ENCODE results near the gene IL4I1.
"Not testable (repeated sequence)": the region's sequence is repeated elsewhere in the genome, so short reads cannot be mapped to it uniquely, and the experiment has no call there.

IL4I1 gene

DNA sequence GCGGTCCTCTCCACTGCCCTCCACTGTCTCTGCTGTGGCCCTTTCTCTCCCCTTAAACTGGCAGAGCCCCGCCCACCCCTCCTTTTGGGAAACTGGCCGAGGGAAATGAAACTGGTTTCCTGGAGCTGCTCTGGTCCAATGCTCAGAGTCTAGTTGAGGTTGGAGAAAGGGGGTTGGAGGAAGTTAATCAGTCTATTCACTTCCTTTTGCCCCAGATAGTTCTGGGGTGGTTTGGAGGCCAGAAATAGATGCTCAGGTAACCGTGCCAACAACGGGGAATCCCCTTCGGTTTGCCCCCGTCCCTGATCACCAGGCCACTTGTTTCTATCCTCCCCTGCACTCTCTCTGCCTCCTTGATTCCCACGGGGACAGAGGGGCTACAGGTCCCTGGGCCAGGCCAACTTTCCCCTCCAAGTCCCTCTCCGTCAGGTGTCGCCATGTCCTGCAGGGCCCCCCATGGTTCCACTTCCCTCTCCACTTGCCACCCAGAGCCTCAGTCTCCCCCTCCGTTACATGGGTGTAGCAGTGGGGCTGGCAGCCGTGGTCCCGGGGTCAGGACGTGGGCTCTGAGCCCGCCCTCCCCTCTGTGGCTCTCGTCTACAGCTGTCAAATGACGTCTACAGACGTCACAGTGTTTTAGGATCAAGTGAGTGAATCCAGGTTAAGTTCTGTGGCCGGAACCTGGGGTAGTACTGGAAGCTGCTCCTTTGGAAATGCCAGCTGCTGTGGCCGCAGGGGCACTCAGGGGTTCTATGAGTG lies at the start of gene IL4I1:
TSS of gene IL4I1 (minus strand) at position 25 of the 759 bp plus-strand sequence. CDS start 727 bp downstream, outside the sequence.
- peak; percentile 39 for DNase-seq (ENCODE audit: low read depth)

DNA sequence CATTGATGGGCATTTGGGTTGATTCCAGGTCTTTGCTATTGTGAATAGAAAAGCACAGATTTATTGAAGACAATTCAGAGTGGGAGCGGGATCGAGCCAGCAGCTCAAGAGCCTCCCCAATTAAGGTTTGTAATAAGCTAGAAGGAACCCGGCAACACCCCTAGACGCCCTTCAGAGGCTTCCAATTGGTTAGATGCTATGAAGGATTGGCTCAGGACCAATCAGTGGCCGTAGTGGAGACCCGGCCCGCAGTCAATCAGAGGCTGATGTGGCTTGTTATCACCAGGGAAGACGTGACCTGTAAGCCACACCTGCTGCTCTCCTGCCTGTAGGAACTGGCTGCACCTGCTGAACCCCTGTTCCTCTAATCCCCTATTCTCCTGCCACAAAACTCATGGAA lies 49.7 kb upstream of the IL4I1 start:
- DNase-seq (ENCODE audit: low read depth) = no peak

DNA sequence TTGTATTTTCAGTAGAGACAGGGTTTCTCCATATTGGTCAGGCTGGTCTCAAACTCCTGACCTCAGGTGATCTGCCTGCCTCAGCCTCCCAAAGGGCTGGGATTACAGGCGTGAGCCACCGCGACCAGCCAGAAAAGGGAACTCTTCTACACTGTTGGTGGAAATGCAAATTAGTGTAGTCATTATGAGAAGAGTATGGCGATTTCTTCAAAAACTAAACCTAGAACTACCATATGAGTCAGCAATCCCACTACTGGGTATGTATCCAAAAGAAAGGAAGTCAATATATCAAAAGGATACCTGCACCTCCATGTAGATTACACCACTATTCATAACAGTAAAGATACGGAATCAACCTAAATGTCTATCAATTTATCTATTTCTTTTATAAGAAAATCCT lies 47.9 kb upstream of the IL4I1 start:
- DNase-seq (ENCODE audit: low read depth) = not testable (repeated sequence)

- no peak for DNase-seq (ENCODE audit: low read depth)
Observed at GRCh38 chr19:49940482-49940791, 43.8 kb upstream of the IL4I1 start.

GRCh38 chr19:49939721-49940481 lies 43.2 kb upstream of the IL4I1 start:
- DNase-seq (ENCODE audit: low read depth) = no peak

DNA sequence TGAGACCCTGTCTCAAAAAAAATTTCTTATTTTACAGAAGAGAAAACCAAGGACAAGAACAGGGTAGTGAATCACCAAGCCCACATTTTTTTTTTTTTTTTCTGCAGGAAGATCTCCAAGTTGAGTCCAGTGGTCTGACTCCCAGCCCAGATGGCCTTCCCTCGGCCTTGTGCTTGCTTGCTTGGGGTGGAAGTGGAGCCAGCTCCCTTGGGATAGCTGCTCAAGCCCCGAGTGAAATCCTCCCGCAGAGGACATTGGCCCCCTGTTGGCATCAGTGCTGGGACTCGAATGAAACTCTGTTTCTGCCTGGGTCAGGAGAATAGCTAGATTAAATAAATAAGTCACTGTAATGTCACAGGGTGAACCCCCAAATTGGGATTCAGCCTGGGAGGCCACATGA lies 42.0 kb upstream of the IL4I1 start:
- no peak for DNase-seq (ENCODE audit: low read depth)

DNA sequence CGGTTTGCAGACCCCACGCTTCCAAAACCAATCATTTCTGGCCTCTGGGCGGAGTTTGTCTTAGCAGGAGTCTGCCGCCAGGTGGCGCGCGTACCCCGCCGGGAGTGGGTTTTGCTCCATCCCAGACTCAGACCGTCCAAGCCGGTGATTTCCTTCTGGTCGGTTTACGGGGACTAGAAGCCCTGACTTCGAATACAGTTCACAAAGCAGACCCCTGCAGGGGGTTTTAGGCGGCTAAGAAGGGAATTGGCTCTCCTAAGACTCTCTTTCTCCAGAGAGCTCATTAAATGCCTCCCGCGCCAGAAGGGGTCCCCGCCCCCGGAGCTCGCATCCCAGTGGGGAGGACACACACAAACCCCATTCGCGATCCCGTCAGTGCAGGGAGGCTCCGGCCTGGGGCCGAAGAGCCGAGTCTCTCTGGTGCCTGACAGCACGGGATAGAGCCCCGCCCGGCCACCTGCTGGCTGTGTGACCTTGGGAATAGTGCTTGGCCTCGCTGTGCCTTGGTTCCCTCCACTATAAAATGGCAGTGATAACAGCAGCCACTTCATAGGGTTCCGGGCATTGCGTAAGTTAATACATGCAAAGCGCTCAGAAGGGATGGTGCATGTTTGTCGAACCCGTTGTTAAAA lies 41.2 kb upstream of the IL4I1 start:
- peak; percentile 65 for DNase-seq (ENCODE audit: low read depth)

- DNase-seq (ENCODE audit: low read depth) = no peak
Observed at GRCh38 chr19:49936549-49936948, 39.9 kb upstream of the IL4I1 start.

GRCh38 chr19:49933643-49934042 lies 37.0 kb upstream of the IL4I1 start:
- DNase-seq (ENCODE audit: low read depth) = no peak

DNA sequence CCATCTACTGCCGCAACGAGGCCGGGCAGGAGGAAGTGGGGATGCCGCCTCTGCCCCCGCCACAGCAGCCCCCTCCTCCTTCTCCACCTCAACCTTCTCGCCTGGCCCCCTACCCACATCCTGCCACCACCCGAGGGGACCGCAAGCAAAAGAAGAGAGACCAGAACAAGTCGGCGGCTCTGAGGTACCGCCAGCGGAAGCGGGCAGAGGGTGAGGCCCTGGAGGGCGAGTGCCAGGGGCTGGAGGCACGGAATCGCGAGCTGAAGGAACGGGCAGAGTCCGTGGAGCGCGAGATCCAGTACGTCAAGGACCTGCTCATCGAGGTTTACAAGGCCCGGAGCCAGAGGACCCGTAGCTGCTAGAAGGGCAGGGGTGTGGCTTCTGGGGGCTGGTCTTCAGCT lies 36.0 kb upstream of the IL4I1 start:
- DNase-seq (ENCODE audit: low read depth) = no peak

DNA sequence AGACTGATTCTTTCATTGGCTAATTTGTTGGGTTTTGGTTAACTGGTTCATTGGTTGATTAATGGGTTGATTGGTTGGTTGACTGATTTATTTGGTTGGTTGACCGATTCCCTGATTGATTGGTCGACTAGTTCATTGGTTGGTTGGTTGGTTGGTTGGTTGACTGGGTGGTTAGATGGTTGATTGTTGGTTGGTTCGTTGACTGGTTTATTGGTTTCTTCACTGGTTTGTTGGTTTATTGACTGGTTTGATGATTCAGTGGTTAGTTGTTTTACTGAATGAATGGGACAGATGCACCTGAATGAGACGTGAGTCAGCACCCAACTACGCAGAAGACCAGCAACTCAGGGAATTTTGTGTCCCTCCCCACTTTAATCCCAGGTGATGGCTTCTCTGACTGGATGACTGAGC lies 35.4 kb upstream of the IL4I1 start:
- no peak for DNase-seq (ENCODE audit: low read depth)

DNA sequence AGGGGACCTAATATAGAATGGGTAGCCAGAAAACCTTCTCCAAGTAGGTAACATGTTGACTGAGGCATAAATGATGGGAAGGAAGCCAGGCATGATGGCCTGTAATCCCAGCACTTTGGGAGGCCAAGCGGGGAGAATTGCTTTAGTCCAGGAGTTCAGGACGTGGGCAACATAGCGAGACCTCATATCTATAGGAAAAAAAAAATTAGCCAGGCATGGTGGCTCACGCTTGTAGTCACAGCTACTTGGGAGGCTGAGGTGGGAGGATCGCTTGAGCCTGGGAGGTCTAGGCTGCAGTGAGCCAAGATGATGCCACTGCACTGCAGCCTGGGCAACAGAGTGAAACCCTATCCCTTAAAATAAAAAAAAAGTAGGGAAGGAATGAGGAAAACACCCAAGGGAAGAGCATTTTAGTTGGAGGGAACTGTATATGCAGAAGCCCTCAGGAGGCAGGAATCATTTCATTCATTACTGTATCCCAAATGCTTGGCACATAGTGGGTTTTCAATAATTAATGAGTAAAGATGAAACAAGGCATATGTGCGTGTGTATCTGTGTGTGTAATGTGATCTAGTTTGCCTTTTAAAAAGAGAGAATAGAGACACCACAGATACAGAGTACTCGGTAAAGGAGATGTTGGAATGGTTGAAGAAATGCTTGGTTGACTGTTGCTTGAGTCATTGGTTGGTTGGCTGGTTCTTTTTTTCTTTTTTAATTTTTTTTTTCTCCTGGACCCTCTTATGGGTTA lies 34.8 kb upstream of the IL4I1 start:
- no peak for DNase-seq (ENCODE audit: low read depth)

DNA sequence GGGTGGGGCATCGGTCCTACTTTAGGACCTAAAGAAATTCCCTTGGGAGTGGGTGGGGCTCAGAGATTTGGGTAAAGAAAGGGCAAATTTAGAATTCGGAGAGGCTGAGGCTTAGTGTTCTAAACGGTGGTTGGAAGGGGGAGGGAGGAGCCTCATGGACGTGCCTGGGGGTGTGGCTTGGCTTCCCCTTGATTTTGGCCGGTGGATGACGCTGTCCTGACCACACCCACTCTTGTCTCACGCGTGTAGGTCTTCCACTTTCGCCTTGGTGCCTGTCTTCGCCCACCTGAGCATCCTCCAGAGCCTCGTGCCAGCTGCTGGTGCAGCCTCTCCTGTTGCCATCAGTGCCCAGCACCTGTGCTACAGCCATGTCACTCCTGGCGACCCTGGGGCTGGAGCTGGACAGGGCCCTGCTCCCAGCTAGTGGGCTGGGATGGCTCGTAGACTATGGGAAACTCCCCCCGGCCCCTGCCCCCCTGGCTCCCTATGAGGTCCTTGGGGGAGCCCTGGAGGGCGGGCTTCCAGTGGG lies 33.9 kb upstream of the IL4I1 start:
- no peak for DNase-seq (ENCODE audit: low read depth)

DNA sequence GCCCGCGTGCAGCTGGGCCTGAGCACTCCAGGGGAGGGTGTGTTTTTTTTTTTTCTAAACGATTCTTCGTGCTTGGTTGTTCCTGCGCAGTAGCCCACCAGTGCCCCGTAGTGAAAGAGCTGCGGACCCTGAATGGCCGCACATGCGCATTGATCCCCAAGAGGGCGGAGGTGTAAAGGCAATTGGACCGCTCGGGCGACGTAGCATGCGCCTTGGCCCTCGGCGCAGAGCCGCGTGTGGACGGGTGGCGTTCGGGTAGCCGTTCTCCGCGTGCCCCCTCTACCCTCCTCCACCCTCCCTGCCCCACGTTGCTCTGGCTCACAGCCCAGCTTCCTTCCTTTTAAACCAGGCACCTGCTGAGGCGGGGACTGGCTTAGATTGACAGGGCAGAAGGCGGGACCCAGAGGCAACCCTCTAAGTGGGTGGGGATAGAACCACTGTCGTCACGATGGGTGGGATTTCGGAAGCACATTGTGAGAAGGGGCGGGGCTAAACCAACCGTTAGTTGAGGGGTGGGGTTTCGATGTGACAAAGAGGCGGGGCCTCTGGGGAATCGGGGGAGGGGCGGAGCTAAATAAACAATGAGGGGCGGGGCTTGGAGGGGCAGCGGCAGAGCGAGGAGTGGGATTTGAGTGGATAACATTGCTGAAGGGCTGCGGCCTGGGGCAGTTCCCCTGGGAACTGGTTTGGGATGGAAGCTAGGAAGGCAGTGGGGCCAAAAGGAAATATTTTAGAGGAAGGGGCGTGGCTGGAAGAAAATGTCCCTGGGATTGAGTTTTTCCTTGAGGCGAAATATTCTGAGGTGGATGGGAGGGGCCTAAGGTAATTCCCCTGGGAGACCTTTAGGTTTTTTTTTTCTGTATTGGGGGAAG lies 33.2 kb upstream of the IL4I1 start:
- peak; percentile 85 for DNase-seq (ENCODE audit: low read depth)

GRCh38 chr19:49929121-49929610 lies 32.5 kb upstream of the IL4I1 start, which contains the start of the genes ATF5 and NUP62:
TSS of gene ATF5 (plus strand) at chr19:49929205. CDS start at chr19:49930851, 1,646 bp downstream.
TSS of gene NUP62 (minus strand) at chr19:49929504. CDS start at chr19:49909807, 19,697 bp downstream.
- peak; percentile 92 for DNase-seq (ENCODE audit: low read depth)

DNA sequence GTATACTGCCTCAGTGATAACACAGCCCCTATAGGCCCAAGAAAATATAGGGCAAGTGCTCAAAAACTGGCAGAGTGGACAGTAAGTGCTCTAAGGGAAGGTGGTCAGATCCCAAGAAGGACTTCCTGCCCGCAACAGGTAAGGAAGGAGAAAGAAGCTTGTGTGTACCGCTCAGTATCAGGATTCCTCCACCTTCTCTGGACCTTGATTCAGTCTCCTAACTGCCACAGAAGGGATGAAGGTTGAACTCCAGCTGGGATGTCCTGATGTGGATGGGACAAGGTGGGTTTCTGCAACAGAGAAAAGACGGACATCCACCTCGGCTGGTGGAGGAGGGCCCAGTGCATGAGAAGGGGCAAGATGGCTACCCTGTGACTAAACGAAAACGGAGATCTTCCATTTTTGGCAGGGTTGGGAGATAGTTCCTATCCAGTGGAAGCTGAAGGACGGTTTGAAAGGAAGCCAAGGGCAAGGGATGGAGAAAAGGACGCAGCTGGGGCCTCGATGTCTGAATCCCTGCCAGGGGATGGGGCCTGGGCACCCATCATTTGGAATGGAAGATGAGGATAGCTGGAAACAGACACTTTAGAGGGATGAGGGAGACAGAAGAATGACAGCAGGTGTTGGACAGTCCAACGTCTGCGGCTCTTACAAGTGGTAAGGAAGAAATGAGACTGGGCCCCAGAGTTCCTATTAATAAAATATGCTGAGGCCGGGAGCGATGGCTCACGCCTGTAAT lies 31.0 kb upstream of the IL4I1 start:
- no peak for DNase-seq (ENCODE audit: low read depth)

- no peak for DNase-seq (ENCODE audit: low read depth)
Observed at GRCh38 chr19:49926515-49926914, 29.8 kb upstream of the IL4I1 start.

DNA sequence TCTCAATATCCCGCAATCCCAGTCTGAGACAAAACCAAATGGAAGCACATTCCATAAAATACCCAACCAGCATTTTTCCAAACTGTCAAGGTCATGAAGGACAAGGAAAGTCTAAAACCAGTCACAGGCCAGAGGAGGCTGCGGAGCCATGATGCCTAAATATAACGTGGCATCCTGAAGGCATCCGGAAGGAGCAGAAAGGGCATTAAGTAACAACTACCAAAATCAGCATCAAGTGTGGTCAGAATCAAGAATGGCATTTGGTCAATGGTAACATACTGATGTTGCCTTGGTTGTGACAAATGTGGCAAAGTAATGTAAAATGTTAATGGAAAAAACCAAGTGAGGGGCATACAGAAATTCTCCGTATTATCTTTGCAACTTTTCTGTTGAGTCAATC lies 28.8 kb upstream of the IL4I1 start:
- no peak for DNase-seq (ENCODE audit: low read depth)

DNA sequence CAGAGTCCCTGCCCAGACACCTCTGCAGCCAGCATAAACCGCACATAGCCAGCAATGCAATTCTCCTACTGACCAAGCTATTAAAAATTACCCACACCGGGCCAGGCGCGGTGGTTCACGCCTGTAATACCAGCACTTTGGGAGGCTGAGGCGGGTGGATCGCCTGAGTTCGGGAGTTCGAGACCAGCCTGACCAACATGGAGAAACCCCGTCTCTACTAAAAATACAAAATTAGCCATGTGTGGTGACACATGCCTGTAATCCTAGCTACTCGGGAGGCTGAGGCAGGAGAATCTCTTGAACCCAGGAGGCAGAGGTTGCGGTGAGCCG lies 28.2 kb upstream of the IL4I1 start:
- DNase-seq (ENCODE audit: low read depth) = not testable (repeated sequence)
